ENCODE results near the gene CIRBP.

Gene CIRBP

DNA sequence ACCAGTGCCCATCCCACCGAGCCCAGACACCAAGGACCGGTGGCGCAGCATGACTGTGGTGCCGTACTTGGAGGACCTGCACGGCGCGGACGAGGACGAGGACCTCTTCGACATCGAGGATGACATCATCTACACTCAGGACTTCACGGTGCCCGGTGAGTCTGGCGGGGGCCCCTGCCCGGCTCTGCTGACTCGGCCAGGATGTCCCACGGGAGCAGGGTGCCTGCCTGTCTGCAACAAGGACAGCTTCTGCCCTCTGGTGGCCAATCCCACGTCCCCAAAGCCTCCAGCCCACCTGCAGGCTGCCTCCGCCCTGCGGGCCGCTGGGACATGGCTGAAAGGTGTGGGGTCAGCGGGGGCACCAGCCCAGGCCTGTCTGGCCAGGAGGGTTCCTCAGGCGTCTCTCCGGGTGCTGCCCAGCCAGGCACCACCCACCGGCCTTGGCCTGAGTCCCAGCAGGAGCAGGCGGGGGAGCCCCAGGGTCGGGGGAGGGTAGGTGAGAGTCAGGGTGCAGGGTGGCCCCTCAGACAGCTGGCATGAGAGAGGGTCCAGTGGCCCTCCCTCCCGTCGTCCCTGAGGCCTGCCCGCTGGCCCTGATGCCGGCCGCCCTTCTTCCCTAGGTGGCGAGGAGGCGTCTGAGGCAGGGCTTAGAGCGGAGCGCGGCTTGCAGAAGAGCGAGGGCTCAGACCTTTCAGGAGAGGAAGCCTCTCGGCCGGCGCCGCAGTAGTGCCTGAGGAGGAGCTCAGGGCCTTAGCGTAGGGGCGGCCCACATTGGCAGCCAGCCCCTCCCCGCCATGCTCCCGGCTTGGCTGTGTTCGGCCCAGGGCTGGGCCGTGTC is 45.9 kb upstream of the CIRBP start:
- TF ChIP-seq, protein P1, sequence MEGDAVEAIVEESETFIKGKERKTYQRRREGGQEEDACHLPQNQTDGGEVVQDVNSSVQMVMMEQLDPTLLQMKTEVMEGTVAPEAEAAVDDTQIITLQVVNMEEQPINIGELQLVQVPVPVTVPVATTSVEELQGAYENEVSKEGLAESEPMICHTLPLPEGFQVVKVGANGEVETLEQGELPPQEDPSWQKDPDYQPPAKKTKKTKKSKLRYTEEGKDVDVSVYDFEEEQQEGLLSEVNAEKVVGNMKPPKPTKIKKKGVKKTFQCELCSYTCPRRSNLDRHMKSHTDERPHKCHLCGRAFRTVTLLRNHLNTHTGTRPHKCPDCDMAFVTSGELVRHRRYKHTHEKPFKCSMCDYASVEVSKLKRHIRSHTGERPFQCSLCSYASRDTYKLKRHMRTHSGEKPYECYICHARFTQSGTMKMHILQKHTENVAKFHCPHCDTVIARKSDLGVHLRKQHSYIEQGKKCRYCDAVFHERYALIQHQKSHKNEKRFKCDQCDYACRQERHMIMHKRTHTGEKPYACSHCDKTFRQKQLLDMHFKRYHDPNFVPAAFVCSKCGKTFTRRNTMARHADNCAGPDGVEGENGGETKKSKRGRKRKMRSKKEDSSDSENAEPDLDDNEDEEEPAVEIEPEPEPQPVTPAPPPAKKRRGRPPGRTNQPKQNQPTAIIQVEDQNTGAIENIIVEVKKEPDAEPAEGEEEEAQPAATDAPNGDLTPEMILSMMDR (IDR thresholded peaks at IDR 0.05; ENCODE audit: low read depth, low read length) = peak; percentile 31
- DNase-seq (ENCODE audit: extremely low read depth, low read depth) = no peak

DNA sequence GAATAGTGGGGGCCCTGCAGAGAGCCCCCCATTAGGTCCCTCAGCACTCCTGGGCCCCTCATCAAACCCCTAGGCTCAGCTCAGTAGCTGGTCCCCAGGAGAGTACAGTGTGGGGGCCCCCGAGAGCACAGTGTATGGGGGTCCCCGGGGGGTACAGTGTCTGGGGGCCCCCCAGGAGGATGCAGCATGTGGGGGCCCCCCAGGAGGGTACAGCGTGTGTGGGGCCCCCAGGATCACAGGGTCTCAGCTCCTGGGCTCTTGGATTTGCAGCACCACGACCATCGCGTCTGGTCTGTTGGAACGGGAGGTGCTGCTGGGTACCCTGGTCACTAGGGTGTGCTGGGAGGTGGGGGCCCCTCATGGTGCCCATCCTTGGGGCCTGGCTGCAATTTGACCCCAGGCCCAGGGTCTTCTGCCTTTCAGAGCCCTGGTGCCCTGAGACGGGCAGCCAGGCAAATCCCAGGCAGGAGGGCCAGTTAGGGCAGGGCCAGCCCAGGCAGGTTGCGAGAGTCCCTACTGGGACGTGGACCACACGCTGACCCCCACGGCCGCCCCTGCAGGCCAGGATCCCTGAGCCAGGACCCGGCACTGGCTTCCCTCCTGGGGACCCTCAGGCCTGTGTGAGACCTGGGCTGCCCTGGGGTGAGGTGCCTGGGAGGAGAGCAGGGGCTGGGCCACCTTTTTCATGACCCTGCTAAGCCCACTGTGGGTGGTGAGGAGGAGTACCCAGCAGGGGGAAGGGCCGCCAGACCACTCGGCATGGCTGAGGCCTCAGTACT is 44.9 kb upstream of the CIRBP start:
- DNase-seq (ENCODE audit: extremely low read depth, low read depth) = no peak
- TF ChIP-seq, protein P1 (IDR thresholded peaks at IDR 0.05; ENCODE audit: low read depth, low read length) = no peak

DNA sequence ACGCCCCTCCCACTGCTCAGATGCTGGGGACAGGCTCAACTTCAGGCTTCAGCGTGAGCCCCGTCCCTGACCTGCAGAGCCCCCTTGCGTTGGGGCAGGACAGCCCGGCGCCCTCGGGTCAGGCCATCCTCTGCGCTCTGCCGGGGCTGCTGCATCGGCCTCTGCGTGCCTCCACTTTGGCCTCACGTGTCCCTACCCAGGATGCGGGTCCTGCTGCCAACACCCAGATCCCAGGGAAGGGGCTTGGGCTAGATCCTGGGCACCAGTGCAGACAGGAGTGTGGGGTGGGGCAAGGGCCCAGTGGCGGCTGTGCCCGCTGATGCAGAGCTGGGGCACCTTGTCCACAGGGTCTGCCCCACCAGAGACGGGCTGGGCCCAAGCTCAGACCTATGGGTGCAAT is 44.3 kb upstream of the CIRBP start:
- TF ChIP-seq, protein P1 (IDR thresholded peaks at IDR 0.05; ENCODE audit: low read depth, low read length) = no peak
- DNase-seq (ENCODE audit: extremely low read depth, low read depth) = no peak

DNA sequence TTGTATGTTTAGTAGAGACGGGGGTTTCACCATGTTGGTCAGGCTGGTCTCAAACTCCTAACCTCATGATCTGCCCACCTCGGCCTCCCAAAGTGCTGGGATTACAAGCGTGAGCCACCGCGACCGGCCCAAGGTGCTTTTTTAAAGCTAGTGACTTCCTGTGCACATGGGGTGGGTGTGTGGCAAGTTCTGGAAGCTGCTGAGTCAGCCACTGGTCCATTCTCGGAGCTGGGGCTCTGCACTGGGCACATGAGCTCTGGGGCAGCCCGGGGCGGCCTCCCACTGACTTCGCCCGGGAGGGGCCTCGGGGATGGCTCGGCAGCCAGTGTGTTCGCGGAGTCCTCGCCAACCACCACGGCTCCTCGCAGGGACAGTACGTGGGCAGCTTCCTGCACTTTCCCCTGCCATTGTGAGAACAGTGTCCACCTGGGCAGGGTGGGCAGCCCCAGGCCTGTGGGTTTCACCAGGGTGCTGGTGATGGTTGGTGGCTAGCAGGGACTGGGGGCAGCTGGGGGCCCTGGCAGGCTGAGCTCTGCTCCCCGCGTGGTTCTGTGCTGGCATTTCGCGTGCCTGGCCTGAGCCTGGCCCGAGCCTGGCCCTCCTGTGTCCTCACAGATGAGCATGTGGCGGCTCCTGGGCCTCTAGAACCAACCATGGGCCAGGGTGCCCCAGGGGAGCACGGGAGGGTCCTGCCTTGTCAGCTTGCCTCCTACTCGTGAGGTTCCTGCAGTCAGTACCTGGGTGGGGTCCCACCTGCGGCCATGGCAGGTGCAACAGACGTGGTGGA is 43.5 kb upstream of the CIRBP start:
- TF ChIP-seq, protein P1 (IDR thresholded peaks at IDR 0.05; ENCODE audit: low read depth, low read length) = no peak
- no peak for DNase-seq (ENCODE audit: extremely low read depth, low read depth)

DNA sequence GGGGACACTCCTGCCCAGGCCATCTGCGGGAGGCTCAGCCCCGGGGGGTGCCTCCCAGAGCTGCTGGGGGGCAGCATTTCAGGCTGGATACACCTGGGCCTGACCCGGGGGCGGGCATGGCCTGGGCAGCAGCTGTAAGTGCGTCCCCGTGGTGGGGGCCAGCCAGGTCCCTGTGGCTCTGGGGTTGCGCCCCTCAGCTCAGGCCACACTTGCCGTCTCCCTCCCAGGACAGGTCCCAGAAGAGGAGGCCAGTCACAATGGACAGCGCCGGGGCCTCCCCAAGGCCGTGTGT is 43.0 kb upstream of the CIRBP start:
- TF ChIP-seq, protein P1 (IDR thresholded peaks at IDR 0.05; ENCODE audit: low read depth, low read length) = no peak
- DNase-seq (ENCODE audit: extremely low read depth, low read depth) = no peak

DNA sequence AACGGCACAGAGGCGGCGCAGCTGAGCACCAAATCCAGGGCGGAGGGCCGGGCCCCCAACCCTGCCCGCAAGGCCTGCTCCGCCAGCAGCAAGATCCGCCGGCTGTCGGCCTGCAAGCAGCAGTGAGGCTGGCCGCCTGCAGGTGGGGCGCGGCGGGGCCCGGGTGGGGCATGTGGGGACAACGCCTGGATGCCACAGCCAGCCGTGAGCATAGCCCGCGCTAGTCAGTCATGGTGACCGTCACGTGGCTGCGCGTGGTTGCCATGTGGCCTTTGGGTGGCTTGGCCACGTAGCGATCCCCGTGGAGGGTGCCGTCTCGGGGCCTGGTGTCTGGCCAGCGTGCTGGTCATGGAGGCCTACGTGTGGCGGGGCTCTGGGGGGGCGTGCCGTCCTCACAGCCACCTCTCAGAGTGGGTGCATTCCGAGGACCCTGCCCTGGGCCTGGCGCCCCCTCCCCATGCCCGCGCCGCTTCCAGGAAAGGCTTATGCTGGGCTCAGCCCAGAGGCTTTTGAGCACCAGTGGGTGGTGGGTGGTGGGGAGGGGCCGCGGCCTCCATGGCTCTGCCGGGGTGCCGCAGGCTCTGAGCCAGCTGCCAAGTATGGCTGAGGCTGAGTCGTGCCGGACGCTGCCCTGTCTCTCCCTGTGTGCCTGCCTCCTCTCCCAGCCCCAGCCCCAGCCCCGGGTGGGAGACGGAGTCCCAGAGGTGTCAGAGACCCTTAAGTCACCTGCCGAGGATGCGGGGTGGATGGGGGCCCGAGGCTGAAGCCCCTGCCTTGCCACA is 42.4 kb upstream of the CIRBP start:
- TF ChIP-seq, protein P1 (IDR thresholded peaks at IDR 0.05; ENCODE audit: low read depth, low read length) = no peak
- DNase-seq (ENCODE audit: extremely low read depth, low read depth) = no peak
